Mucosa of descending colon (tissue), 3 donors: ENCODE results near the gene DDX21. TPM values are rescaled to one million over a fixed set of nuclear protein-coding genes. Genes with fewer than 3 reads are reported as not detected.
"Not testable (repeated sequence)": the region's sequence is repeated elsewhere in the genome, so short reads cannot be mapped to it uniquely, and the experiment has no call there.

ENCODE experiments used
- ATAC-seq: fragments of 200-7000 bp; cut with Tn5 transposase; one replicate; pipeline ENCODE4 v1.9.1; 2020; ENCODE audit warnings: mild to moderate bottlenecking, moderate library complexity
- DNase-seq, 3 donors: peaks; one replicate each; pipeline ENCODE4 v3.0.0-alpha.2; 2020
- H3K36me3 ChIP-seq: fragments of 200-600 bp; one replicate; pipeline ENCODE4 v1.8.0; 2021; ENCODE audit warnings: low read depth, mild to moderate bottlenecking
- H3K4me1 ChIP-seq: fragments of 200-600 bp; one replicate; pipeline ENCODE4 v1.8.0; 2021; ENCODE audit warnings: low read depth, mild to moderate bottlenecking
- H3K4me3 ChIP-seq: fragments of 200-600 bp; one replicate; pipeline ENCODE4 v1.8.0; 2021; ENCODE audit warnings: mild to moderate bottlenecking
- H3K9me3 ChIP-seq: fragments of 200-600 bp; one replicate; pipeline ENCODE4 v1.8.0; 2021; ENCODE audit warnings: mild to moderate bottlenecking
- intact Hi-C, 2 donors: fragments of 100-400 bp; cut with DNase I in 1 of 2; cut with micrococcal nuclease in 1 of 2; formaldehyde crosslinking; loops; one replicate each; pipeline versions ENCODE4 v1.11.0 to v1.11.1; 2022; cut with DNase I, micrococcal nuclease
- long read RNA-seq, 2 donors: library from polyadenylated mRNA; unstranded; transcript quantifications; one replicate each; pipeline ENCODE4 v2.0.0, GENCODE V29; 2019 to 2021
- total RNA-seq, 3 donors: library from RNA; stranded (reverse); fragmentation: NEBNext Ultra II Directional in 2 of 3; extraction: Animal tissue kit (Norgen Biotek cat#: 25700) in 2 of 3; gene quantifications; one replicate each; pipeline versions ENCODE4 v1.2.1 to v1.2.4, GENCODE V29; 2021 to 2023
- TF ChIP-seq, protein P1 (sequence below): fragments of 200-600 bp; IDR thresholded peaks from one replicate; pipeline ENCODE4 v1.8.0; 2022; ENCODE audit warnings: antibody characterized with exemption, mild to moderate bottlenecking
- donor health status: DM: no; HTN: no; CAD: no; lungs with moderate emphysema.
- donor health status: DM: no; HTN: no; CAD: no.
- donor health status: DM: no; HTN: yes; CAD: no.

DDX21 gene
- total RNA-seq, result 10 to 100 TPM; 24.5 to 35.6 (median 31.8) TPM
- long read RNA-seq, donor 1, full-length matches to known transcripts, result 11 of 25 reads
- long read RNA-seq, donor 1, partial matches to known transcripts, result 13 of 25 reads
- long read RNA-seq, donor 1, other reads (novel, unspliced or antisense), result 1 of 25 reads
- long read RNA-seq, donor 2, partial matches to known transcripts, result 14 of 17 reads
- long read RNA-seq, donor 2, other reads (novel, unspliced or antisense), result 3 of 17 reads

DNA sequence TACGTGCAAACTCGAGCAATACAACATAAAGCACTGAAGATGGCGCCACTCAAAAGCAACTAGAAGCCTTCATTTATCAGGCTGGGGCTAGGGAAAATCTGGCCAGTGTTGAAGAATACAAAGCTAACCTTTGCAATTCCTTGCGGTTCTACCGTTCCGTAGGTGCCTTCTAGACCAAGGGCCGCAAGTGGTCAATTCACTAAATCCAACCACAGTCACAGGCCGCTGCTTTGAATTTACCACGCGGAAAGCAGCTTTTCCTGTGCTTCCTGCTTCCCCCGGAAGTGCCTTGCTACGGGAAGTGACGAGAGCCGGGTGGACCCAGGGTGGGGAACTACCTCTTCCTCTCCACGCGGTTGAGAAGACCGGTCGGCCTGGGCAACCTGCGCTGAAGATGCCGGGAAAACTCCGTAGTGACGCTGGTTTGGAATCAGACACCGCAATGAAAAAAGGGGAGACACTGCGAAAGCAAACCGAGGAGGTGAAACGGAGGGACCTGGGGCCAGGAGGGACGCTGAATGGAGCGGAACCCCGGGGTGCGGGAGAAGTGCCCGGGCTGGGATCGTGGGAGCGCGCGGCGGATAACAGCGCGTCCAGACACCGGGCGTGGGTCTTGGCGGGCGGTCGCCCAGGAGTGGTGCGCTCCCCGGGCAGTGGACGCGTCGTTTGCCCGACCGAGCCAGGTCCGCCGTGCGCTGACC, at the start of gene DDX21:
DDX21 (plus strand) TSS at position 339 of the 701 bp plus-strand sequence; CDS start at position 395, 56 bp downstream.
- Histone ChIP-seq H3K4me3 (peak within 1 kb of the TSS; percentile 86), H3K4me1 (peaks cover 15% of the 10 kb centered on the region), H3K36me3 (no peaks in the 10 kb centered on the region), H3K9me3 (no peaks in the 10 kb centered on the region)
- peak; percentile 89 to 94 (median 91) for DNase-seq
- TF ChIP-seq, protein P1, sequence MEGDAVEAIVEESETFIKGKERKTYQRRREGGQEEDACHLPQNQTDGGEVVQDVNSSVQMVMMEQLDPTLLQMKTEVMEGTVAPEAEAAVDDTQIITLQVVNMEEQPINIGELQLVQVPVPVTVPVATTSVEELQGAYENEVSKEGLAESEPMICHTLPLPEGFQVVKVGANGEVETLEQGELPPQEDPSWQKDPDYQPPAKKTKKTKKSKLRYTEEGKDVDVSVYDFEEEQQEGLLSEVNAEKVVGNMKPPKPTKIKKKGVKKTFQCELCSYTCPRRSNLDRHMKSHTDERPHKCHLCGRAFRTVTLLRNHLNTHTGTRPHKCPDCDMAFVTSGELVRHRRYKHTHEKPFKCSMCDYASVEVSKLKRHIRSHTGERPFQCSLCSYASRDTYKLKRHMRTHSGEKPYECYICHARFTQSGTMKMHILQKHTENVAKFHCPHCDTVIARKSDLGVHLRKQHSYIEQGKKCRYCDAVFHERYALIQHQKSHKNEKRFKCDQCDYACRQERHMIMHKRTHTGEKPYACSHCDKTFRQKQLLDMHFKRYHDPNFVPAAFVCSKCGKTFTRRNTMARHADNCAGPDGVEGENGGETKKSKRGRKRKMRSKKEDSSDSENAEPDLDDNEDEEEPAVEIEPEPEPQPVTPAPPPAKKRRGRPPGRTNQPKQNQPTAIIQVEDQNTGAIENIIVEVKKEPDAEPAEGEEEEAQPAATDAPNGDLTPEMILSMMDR, result peak; percentile 23
- peak; percentile 96 for ATAC-seq
- intact Hi-C loops, result no loop called here

DNA sequence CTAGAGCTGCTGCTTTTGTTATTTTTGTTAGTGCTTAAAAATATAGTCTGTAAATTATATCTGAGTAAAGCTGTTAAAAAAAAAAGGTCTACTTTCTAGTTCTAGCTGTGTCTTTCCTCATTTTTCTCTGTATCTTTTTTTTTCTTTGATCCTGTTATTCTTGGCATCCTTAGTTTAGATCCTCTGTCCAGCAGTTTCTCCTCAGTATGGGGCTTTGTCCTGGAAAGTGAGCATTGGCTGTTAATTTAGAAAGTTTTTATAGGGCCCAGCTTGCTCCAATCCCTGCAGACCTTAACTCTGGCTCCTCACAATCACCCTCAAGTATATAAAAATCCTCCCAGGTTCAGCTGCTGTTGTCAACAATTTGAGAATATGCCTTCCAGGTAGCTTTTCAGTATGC, 31.4 kb upstream of the DDX21 start:
- TF ChIP-seq, protein P1, result no peak
- H3K9me3 ChIP-seq, result no peaks in the 10 kb centered on the region
- H3K4me1 ChIP-seq, result no peaks in the 10 kb centered on the region
- H3K36me3 ChIP-seq, result no peaks in the 10 kb centered on the region
- ATAC-seq, result no peak
- intact Hi-C loops, result no loop called here
- no peak overlapping the region for H3K4me3 ChIP-seq
- no peak for DNase-seq

DNA sequence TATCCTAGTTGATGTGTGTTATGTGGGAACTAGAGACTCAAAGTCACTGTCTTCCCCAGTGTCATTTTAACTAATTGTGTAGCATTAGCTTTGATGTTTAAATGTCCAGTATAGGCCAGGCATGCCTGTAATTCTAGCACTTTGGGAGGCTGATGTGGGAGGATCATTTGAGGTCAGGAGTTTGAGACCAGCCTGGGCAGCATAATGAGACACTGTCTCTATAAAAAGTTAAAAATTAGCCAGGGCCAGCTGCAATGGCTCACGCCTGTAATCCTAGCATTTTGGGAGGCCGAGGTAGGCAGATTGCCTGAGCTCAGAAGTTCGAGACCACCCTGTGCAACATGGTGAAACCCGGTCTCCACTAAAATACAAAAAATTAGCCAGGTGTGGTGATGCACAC, 30.5 kb upstream of the DDX21 start:
- no peak for ATAC-seq
- H3K4me1 ChIP-seq, result no peaks in the 10 kb centered on the region
- no peaks in the 10 kb centered on the region for H3K36me3 ChIP-seq
- DNase-seq, result no peak
- intact Hi-C loops, result no loop called here
- TF ChIP-seq, protein P1, result no peak
- H3K4me3 ChIP-seq, result no peak overlapping the region
- no peaks in the 10 kb centered on the region for H3K9me3 ChIP-seq

DNA sequence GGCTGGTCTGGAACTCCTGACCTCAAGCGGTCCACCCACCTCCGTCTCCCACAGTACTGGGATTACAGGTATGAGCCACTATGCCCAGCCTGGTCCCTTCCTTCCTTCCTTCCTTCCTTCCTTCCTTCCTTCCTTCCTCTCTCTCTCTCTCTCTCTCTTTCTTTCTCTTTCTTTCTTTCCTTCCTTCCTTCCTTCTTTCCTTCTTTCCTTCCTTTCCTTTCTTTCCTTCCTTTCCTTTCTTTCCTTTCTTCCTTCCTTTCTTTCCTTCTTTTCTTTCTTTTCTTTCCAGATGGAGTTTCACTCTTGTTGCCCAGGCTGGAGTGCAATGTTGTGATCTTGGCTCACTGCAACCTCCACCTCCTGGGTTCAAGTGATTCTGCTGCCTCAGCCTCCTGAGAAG, 26.8 kb upstream of the DDX21 start:
- intact Hi-C loops, ATAC-seq, H3K4me1 ChIP-seq, DNase-seq, H3K4me3 ChIP-seq, H3K9me3 ChIP-seq, H3K36me3 ChIP-seq: not testable (repeated sequence)

DNA sequence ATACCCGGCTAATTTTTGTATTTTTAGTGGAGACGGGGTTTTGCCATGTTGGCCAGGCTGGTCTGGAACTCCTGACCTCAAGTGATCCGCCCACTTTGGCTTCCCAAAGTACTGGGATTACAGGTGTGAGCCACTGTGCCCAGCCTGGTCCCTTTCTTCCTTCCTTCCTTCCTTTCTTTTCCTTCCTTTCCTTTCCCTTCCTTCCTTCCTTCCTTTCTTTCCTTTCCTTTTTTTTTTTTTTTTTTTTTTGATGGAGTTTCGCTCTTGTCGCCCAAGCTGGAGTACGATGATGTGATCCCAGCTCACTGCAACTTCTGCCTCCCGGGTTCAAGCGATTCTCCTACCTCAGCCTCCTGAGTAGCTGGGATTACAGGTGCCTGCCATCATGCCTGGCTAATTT, 26.1 kb upstream of the DDX21 start:
- H3K4me1 ChIP-seq, H3K4me3 ChIP-seq, DNase-seq, H3K36me3 ChIP-seq, intact Hi-C loops, ATAC-seq, H3K9me3 ChIP-seq: not testable (repeated sequence)

DNA sequence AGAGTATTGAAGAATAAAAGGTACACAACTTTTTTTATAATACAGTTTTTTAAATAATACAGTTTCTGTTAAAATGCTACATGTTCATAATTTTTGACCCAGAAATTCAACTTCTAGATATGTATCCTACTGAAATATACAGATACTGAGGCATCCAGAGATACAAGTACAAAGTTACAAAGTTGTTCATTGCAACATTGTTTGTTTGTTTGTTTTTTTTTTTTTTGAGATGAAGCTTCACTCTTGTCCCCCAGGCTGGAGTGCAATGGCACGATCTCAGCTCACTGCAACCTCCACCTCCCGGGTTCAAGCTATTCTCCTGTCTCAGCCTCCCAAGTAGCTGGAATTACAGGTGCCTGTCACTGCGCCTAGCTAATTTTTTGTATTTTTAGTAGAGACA, 23.1 kb upstream of the DDX21 start:
- H3K4me3 ChIP-seq, intact Hi-C loops, DNase-seq, H3K36me3 ChIP-seq, H3K9me3 ChIP-seq, ATAC-seq, H3K4me1 ChIP-seq: not testable (repeated sequence)

DNA sequence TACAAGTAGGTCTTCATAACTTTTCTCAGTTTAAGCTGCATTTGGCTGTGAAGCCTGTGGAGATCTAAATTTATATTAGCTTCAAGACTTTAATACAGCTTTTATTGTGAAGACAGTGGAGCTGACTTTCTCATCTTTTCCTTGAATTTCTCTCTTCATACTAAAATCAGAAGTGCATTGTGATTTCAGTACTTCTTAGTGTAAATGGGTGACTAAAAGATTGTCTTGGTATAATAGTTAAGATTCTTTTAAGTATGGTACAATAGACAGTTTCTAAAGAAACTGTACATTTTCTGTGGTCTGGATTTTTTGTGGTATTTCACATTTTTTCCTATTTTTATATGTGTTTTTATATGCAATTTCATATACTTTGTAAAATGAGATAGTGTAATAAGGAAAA, 21.0 kb upstream of the DDX21 start:
- DNase-seq (no peak), ATAC-seq (no peak)
- H3K4me3 ChIP-seq, result no peak overlapping the region
- TF ChIP-seq, protein P1, result no peak
- intact Hi-C loops, result no loop called here
- H3K9me3 ChIP-seq, result no peaks in the 10 kb centered on the region
- no peaks in the 10 kb centered on the region for H3K4me1 ChIP-seq
- H3K36me3 ChIP-seq, result no peaks in the 10 kb centered on the region
